ENCODE results near the gene SEMA6A. TPM values are rescaled to one million over a fixed set of nuclear protein-coding genes. Genes with fewer than 3 reads are reported as not detected.

SEMA6A gene
- polyA plus RNA-seq, 3 donors, result 0.16 TPM; not detected in 2

DNA sequence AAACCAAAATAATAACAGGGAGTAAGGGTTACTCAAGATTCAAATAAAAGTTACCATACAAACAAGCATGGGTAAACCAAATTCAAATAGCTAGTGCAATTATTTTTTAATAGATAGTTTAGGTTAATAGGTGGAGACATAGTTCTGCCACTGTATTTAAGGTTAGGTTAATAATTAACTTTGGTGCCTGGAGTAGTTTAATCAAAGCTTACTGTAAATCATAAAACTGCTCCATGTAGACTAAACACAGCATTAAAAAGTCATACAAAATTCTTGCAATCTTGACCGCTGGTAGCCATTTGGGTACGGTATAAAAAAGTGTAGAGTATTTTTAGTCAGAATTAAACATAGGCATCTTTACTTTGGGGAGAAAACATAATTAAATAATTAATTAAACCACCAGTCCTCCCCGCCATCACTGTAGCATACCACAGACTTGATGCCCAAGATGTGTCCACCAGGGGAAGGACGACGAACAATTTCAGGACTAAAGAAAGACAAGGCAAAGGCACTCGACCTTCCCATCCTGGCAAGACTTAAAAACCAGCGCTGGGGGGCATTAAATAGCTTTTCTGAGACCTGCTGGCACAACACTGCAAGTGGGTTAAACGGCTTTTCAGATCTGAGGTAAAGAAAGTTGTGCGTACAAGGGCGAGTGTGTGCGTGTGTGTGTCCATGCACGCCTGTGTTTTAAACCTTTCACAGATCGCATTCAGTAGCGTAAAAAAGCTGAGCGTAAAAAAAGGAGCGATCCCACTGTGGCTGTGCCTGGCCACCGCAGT is 2.9 kb downstream of the SEMA6A start:
- Histone ChIP-seq H3K4me3 (replicated peaks in 1 of 3; ENCODE audit: low read depth in 2 of 3, low read length in 3 of 3) (no peak overlapping the region), H3K9me3 (replicated peaks in 1 of 2; ENCODE audit: control insufficient read depth in 1 of 2, insufficient read depth in 1 of 2, low read length in 2 of 2) (peaks cover 0 to 24% of the 10 kb centered on the region in 2 donors), H2AFZ (ENCODE audit: insufficient read depth, low read depth, low read length, poor library complexity, severe bottlenecking) (no peak overlapping the region), H3K36me3 (replicated peaks in 1 of 2; ENCODE audit: control insufficient read depth in 1 of 2, insufficient read depth in 2 of 2, low read length in 2 of 2) (no peaks in the 10 kb centered on the region), H3K4me2 (replicated peaks; ENCODE audit: extremely low read depth, low read length, poor library complexity, severe bottlenecking) (no peak overlapping the region), H3K27ac (ENCODE audit: low read depth in 1 of 2, low read length in 2 of 2) (no peak overlapping the region), H3K27me3 (ENCODE audit: control insufficient read depth in 2 of 2, insufficient read depth in 2 of 2, low read length in 2 of 2) (peaks cover 58 to 84% of the 10 kb centered on the region in 2 donors), H3K79me2 (ENCODE audit: insufficient read depth, low read length) (no peaks in the 10 kb centered on the region), H3K4me1 (ENCODE audit: control insufficient read depth in 1 of 2, insufficient read depth in 2 of 2, low read length in 2 of 2) (peaks cover 27 to 41% of the 10 kb centered on the region in 2 donors), H3K9ac (ENCODE audit: insufficient read depth, low read length, poor library complexity, severe bottlenecking) (no peak overlapping the region), H4K20me1 (ENCODE audit: insufficient read depth, low read length) (no peaks in the 10 kb centered on the region)
- H3K36me3 Mint-ChIP-seq, result peaks cover 0 to 9% of the 10 kb centered on the region in 2 donors
- H3K27ac Mint-ChIP-seq, result no peak overlapping the region
- peaks cover 0 to 19% (median 8%) of the 10 kb centered on the region in 7 donors for H3K9me3 Mint-ChIP-seq
- DNase-seq, result no peak
- H3K27me3 Mint-ChIP-seq (ENCODE audit: low read depth in 3 of 3), result peaks cover 81 to 91% (median 82%) of the 10 kb centered on the region in 3 donors
- WGBS (ENCODE audit: insufficient coverage), result 25% methylated on average over 15 of the region's 17 CpGs
- intact Hi-C loops (cut with micrococcal nuclease), result no loop called here
- TF ChIP-seq, protein P1, sequence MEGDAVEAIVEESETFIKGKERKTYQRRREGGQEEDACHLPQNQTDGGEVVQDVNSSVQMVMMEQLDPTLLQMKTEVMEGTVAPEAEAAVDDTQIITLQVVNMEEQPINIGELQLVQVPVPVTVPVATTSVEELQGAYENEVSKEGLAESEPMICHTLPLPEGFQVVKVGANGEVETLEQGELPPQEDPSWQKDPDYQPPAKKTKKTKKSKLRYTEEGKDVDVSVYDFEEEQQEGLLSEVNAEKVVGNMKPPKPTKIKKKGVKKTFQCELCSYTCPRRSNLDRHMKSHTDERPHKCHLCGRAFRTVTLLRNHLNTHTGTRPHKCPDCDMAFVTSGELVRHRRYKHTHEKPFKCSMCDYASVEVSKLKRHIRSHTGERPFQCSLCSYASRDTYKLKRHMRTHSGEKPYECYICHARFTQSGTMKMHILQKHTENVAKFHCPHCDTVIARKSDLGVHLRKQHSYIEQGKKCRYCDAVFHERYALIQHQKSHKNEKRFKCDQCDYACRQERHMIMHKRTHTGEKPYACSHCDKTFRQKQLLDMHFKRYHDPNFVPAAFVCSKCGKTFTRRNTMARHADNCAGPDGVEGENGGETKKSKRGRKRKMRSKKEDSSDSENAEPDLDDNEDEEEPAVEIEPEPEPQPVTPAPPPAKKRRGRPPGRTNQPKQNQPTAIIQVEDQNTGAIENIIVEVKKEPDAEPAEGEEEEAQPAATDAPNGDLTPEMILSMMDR (IDR thresholded peaks at IDR 0.05), result no peak
- peak overlapping the region in 1 of 2 donors; percentile 99 for H3K4me3 Mint-ChIP-seq
- H3K4me1 Mint-ChIP-seq, result peaks cover 31% of the 10 kb centered on the region

- TF ChIP-seq, protein P1 (IDR thresholded peaks at IDR 0.05), result no peak
- Histone ChIP-seq H4K20me1 (ENCODE audit: insufficient read depth, low read length) (no peaks in the 10 kb centered on the region), H3K4me1 (ENCODE audit: control insufficient read depth in 1 of 2, insufficient read depth in 2 of 2, low read length in 2 of 2) (peaks cover 17 to 26% of the 10 kb centered on the region in 2 donors), H3K27ac (ENCODE audit: low read depth in 1 of 2, low read length in 2 of 2) (no peak overlapping the region), H3K9ac (ENCODE audit: insufficient read depth, low read length, poor library complexity, severe bottlenecking) (no peak overlapping the region), H3K27me3 (ENCODE audit: control insufficient read depth in 2 of 2, insufficient read depth in 2 of 2, low read length in 2 of 2) (peaks cover 41 to 66% of the 10 kb centered on the region in 2 donors), H3K4me3 (replicated peaks in 1 of 3; ENCODE audit: low read depth in 2 of 3, low read length in 3 of 3) (no peak overlapping the region), H3K9me3 (replicated peaks in 1 of 2; ENCODE audit: control insufficient read depth in 1 of 2, insufficient read depth in 1 of 2, low read length in 2 of 2) (peaks cover 0 to 16% of the 10 kb centered on the region in 2 donors), H3K36me3 (replicated peaks in 1 of 2; ENCODE audit: control insufficient read depth in 1 of 2, insufficient read depth in 2 of 2, low read length in 2 of 2) (no peaks in the 10 kb centered on the region), H3K79me2 (ENCODE audit: insufficient read depth, low read length) (no peaks in the 10 kb centered on the region), H3K4me2 (replicated peaks; ENCODE audit: extremely low read depth, low read length, poor library complexity, severe bottlenecking) (no peak overlapping the region), H2AFZ (ENCODE audit: insufficient read depth, low read depth, low read length, poor library complexity, severe bottlenecking) (no peak overlapping the region)
- peaks cover 0 to 6% of the 10 kb centered on the region in 2 donors for H3K36me3 Mint-ChIP-seq
- intact Hi-C loops (cut with micrococcal nuclease), result no loop called here
- 90% methylated on average over 2 of the region's 4 CpGs for WGBS (ENCODE audit: insufficient coverage)
- H3K4me3 Mint-ChIP-seq, result no peak overlapping the region
- no peak overlapping the region for H3K27ac Mint-ChIP-seq
- no peak for DNase-seq
- peaks cover 0 to 16% (median 5%) of the 10 kb centered on the region in 7 donors for H3K9me3 Mint-ChIP-seq
- H3K4me1 Mint-ChIP-seq, result peaks cover 21% of the 10 kb centered on the region
- peaks cover 64 to 74% (median 64%) of the 10 kb centered on the region in 3 donors for H3K27me3 Mint-ChIP-seq (ENCODE audit: low read depth in 3 of 3)
Measured at GRCh38 chr5:116569999-116570398, 4.6 kb downstream of the SEMA6A start.

Measured in CD14-positive monocyte (primary cell).